HCT116 (cell line): Measurements from ENCODE around the gene AKT3. TPM values are rescaled to one million over a fixed set of nuclear protein-coding genes. Genes with fewer than 3 reads are reported as not detected.

ENCODE experiments used
- ATAC-seq: fragments of 200-7000 bp; cut with Tn5 transposase; 2 replicates; pipeline ENCODE4 v1.9.1; 2020; ENCODE audit warnings: mild to moderate bottlenecking, moderate library complexity
- BruUV-seq: library from RNA; stranded (reverse); fragments of 400-500 nt; replicated peaks from 2 replicates; lab custom pipeline; 2021; lab: Mats Ljungman, UMichigan
- CTCF ChIA-PET: fragments of 300-600 bp; sonication (Branson Sonifier 250); formaldehyde crosslinking; loops from one replicate; lab custom pipeline; 2021; ENCODE audit warnings: antibody characterized with exemption; lab: Charles Lee
- POLR2A ChIA-PET: fragments of 300-600, 350-600 bp; sonication (Branson Sonifier 250); formaldehyde crosslinking; loops from one replicate; lab custom pipeline; 2021; ENCODE audit warnings: antibody characterized with exemption; lab: Charles Lee
- RAD21 ChIA-PET, 2 experiments: fragments of 300-600 bp; sonication (Branson Sonifier 250); formaldehyde crosslinking; loops; one replicate each; lab custom pipeline; 2023; ENCODE audit warnings: low total read pairs in 2 of 2; ENCODE audit not compliant: uncharacterized antibody in 2 of 2, unreplicated experiment in 2 of 2, low non-redundant PET in 1 of 2; lab: Charles Lee
- DNase-seq: peaks from one replicate; pipeline ENCODE4 v3.0.0-alpha.2; 2010; ENCODE audit warnings: low read depth, low spot score
- H2AFZ ChIP-seq: fragments of 200-600 bp; shearing (Covaris generic), sonication (generic); 2 replicates; pipeline ENCODE4 v1.6.1; 2017; ENCODE audit warnings: low read depth, mixed run types, mixed read lengths, antibody characterized with exemption, low read length; ENCODE audit not compliant: poor library complexity, severe bottlenecking
- H3K27ac ChIP-seq: 2 replicates; pipeline ENCODE4 v1.5.1; 2012; ENCODE audit warnings: low read depth, low read length
- H3K27me3 ChIP-seq: fragments of 200-600 bp; sonication (generic); 2 replicates; pipeline ENCODE4 v1.6.1; 2016; ENCODE audit warnings: mixed run types, low read length, mixed read lengths; ENCODE audit not compliant: insufficient read depth
- H3K36me3 ChIP-seq, 2 experiments: fragments of 200-500 bp in 1 of 2; fragments of 200-600 bp in 1 of 2; sonication (Bioruptor generic) in 1 of 2; sonication (generic) in 1 of 2; 2 replicates each; pipeline versions ENCODE4 v1.5.1 to v1.6.1; 2014 to 2016; ENCODE audit warnings: low read length in 2 of 2, inconsistent platforms in 1 of 2, mixed read lengths in 1 of 2, mixed run types in 1 of 2; ENCODE audit not compliant: insufficient read depth in 2 of 2, control insufficient read depth in 1 of 2
- H3K4me1 ChIP-seq, 2 experiments: fragments of 200-600 bp in 1 of 2; sonication (generic) in 1 of 2; 2 replicates each; pipeline versions ENCODE4 v1.5.1 to v1.6.1; 2012 to 2017; ENCODE audit warnings: low read length in 2 of 2, inconsistent platforms in 1 of 2, mild to moderate bottlenecking in 1 of 2, mixed read lengths in 1 of 2, mixed run types in 1 of 2, moderate library complexity in 1 of 2; ENCODE audit not compliant: insufficient read depth in 2 of 2, control insufficient read depth in 1 of 2
- H3K4me2 ChIP-seq: fragments of 200-600 bp; sonication (generic); 2 replicates; pipeline ENCODE4 v1.6.1; 2017; ENCODE audit warnings: mixed run types, low read length, mixed read lengths
- H3K4me3 ChIP-seq, 2 experiments: fragments of 200-600 bp in 1 of 2; sonication (generic) in 1 of 2; replicated peaks in 1 of 2; 2 replicates each; pipeline ENCODE4 v1.5.1; 2011 to 2016; ENCODE audit warnings: low read length in 2 of 2, control low read depth in 1 of 2, low read depth in 1 of 2, mild to moderate bottlenecking in 1 of 2, mixed read lengths in 1 of 2, mixed run types in 1 of 2
- H3K79me2 ChIP-seq: fragments of 200-600 bp; sonication (generic); 2 replicates; pipeline ENCODE4 v1.6.1; 2017; ENCODE audit warnings: mild to moderate bottlenecking, mixed run types, low read length, moderate library complexity, mixed read lengths; ENCODE audit not compliant: insufficient read depth
- H3K9ac ChIP-seq: fragments of 200-600 bp; sonication (generic); 2 replicates; pipeline ENCODE4 v1.6.1; 2016; ENCODE audit warnings: low read length, mixed read lengths
- H3K9me2 ChIP-seq: fragments of 200-600 bp; sonication (generic), shearing (Covaris generic); 2 replicates; pipeline ENCODE4 v1.6.1; 2017; ENCODE audit warnings: mixed run types, mild to moderate bottlenecking, moderate library complexity; ENCODE audit not compliant: insufficient read depth
- H3K9me3 ChIP-seq, 2 experiments: fragments of 200-500 bp in 1 of 2; fragments of 200-600 bp in 1 of 2; sonication (Bioruptor generic) in 1 of 2; sonication (generic) in 1 of 2; 2 replicates each; pipeline ENCODE4 v1.6.1; 2014 to 2017; ENCODE audit warnings: low read length in 2 of 2, mixed read lengths in 2 of 2, inconsistent platforms in 1 of 2, low read depth in 1 of 2, mild to moderate bottlenecking in 1 of 2, mixed run types in 1 of 2, moderate library complexity in 1 of 2; ENCODE audit not compliant: control insufficient read depth in 1 of 2, insufficient read depth in 1 of 2
- H4K20me1 ChIP-seq: fragments of 200-600 bp; sonication (generic), shearing (Covaris generic); 2 replicates; pipeline ENCODE4 v1.6.1; 2017; ENCODE audit warnings: mixed run types, mild to moderate bottlenecking, moderate library complexity; ENCODE audit not compliant: insufficient read depth
- CEBPB ChIP-seq: IDR thresholded peaks from 2 replicates; pipeline ENCODE4 v1.6.1; 2012; ENCODE audit warnings: low read depth
- CTCF ChIP-seq, 3 experiments: fragments of 200-600 bp in 1 of 3; sonication (generic) in 1 of 3; IDR thresholded peaks in 2 of 3; conservative IDR thresholded peaks in 1 of 3; 2 replicates each; pipeline ENCODE4 v1.5.1; 2012 to 2017; ENCODE audit warnings: low read depth in 2 of 3, low read length in 2 of 3, antibody characterized with exemption in 1 of 3, borderline replicate concordance in 1 of 3, control low read depth in 1 of 3, mild to moderate bottlenecking in 1 of 3, mixed read lengths in 1 of 3, mixed run types in 1 of 3, moderate library complexity in 1 of 3; ENCODE audit not compliant: insufficient read depth in 1 of 3
- EGR1 ChIP-seq: IDR thresholded peaks from 2 replicates; pipeline ENCODE4 v1.6.1; 2012; ENCODE audit warnings: low read depth
- ELF1 ChIP-seq: IDR thresholded peaks from 2 replicates; pipeline ENCODE4 v1.6.1; 2012; ENCODE audit warnings: low read depth, borderline replicate concordance
- EZH2 ChIP-seq: fragments of 200-600 bp; sonication (generic); IDR thresholded peaks from 2 replicates; pipeline ENCODE4 v1.6.1; 2017; ENCODE audit warnings: antibody characterized with exemption, mixed run types
- EZH2phosphoT487 ChIP-seq: fragments of 200-600 bp; IDR thresholded peaks from 2 replicates; pipeline ENCODE4 v1.6.1; 2018; ENCODE audit warnings: antibody characterized with exemption, borderline replicate concordance
- FOSL1 ChIP-seq: IDR thresholded peaks from 2 replicates; pipeline ENCODE4 v1.6.1; 2012; ENCODE audit warnings: low read depth
- POLR2A ChIP-seq: IDR thresholded peaks from 2 replicates; pipeline ENCODE4 v1.7.0; 2011; ENCODE audit warnings: borderline replicate concordance; ENCODE audit not compliant: insufficient read depth, insufficient read length; ENCODE audit errors: extremely low read depth
- RAD21 ChIP-seq: IDR thresholded peaks from 2 replicates; pipeline ENCODE4 v1.6.1; 2012; ENCODE audit warnings: low read depth, mild to moderate bottlenecking
- REST ChIP-seq: IDR thresholded peaks from 2 replicates; pipeline ENCODE4 v1.6.1; 2012; ENCODE audit warnings: low read depth
- SIN3A ChIP-seq: IDR thresholded peaks from 2 replicates; pipeline ENCODE4 v1.6.1; 2012; ENCODE audit warnings: low read depth
- SP1 ChIP-seq: IDR thresholded peaks from 2 replicates; pipeline ENCODE4 v1.6.1; 2012; ENCODE audit warnings: low read depth
- SRF ChIP-seq: IDR thresholded peaks from 2 replicates; pipeline ENCODE4 v1.6.1; 2012; ENCODE audit warnings: low read depth
- TCF7L2 ChIP-seq: IDR thresholded peaks from 2 replicates; pipeline ENCODE4 v1.7.0; 2011; ENCODE audit warnings: borderline replicate concordance, inconsistent platforms; ENCODE audit not compliant: insufficient read depth, insufficient read length; ENCODE audit errors: extremely low read depth
- ZFX ChIP-seq: fragments of 450-650 bp; IDR thresholded peaks from 2 replicates; pipeline ENCODE4 v1.6.1; 2017
- ZNF274 ChIP-seq: fragments of 200-500 bp; sonication (Bioruptor generic); IDR thresholded peaks from 2 replicates; pipeline ENCODE4 v1.6.1; 2014; ENCODE audit warnings: mild to moderate bottlenecking, low read depth, low read length, inconsistent platforms
- intact Hi-C: fragments of 100-400 bp; cut with micrococcal nuclease; formaldehyde crosslinking; loops from 2 replicates; pipeline ENCODE4 v1.10.0; 2022
- total RNA-seq: library from RNA; stranded (reverse); gene quantifications from one replicate; pipeline ENCODE4 v1.2.1, GENCODE V29; 2021; ENCODE audit not compliant: unreplicated experiment

AKT3 gene
- total RNA-seq, 1 experiment from 2014 or later: 0.49 TPM

GRCh38 chr1:243896313-243896712, 46.3 kb upstream of the AKT3 start:
- no peak overlapping the region for H3K4me2 ChIP-seq
- ChIA-PET RAD21 (no interaction called here), CTCF (no interaction called here), POLR2A (no interaction called here)
- no peaks in the 10 kb centered on the region for H3K4me1 ChIP-seq
- no TSS peak for BruUV-seq
- no peak overlapping the region for H3K4me3 ChIP-seq
- no peaks in the 10 kb centered on the region for H4K20me1 ChIP-seq
- H3K36me3 ChIP-seq: no peaks in the 10 kb centered on the region
- H3K27me3 ChIP-seq: peaks cover 43% of the 10 kb centered on the region
- DNase-seq (no peak), ATAC-seq (no peak)
- no peaks in the 10 kb centered on the region for H3K9me3 ChIP-seq
- H3K79me2 ChIP-seq: no peaks in the 10 kb centered on the region
- no peaks in the 10 kb centered on the region for H3K9me2 ChIP-seq
- TF ChIP-seq EGR1: no peak
- no peak for TF ChIP-seq EZH2phosphoT487
- no peak for TF ChIP-seq SRF
- TF ChIP-seq CEBPB: no peak
- intact Hi-C loops: no loop called here
- no peak overlapping the region for H2AFZ ChIP-seq
- H3K27ac ChIP-seq: no peak overlapping the region
- H3K9ac ChIP-seq: no peak overlapping the region

- H3K79me2 ChIP-seq: no peaks in the 10 kb centered on the region
- no peak for ATAC-seq
- no peaks in the 10 kb centered on the region for H3K36me3 ChIP-seq
- DNase-seq: no peak
- no peak overlapping the region for H3K4me2 ChIP-seq
- H3K9me3 ChIP-seq: no peaks in the 10 kb centered on the region
- no peak overlapping the region for H2AFZ ChIP-seq
- POLR2A ChIA-PET: no interaction called here
- peaks cover 22% of the 10 kb centered on the region for H3K27me3 ChIP-seq
- BruUV-seq: no TSS peak
- no peak overlapping the region for H3K4me3 ChIP-seq
- TF ChIP-seq REST (no peak), CEBPB (no peak), POLR2A (no peak), SIN3A (no peak), FOSL1 (no peak), ELF1 (no peak), RAD21 (no peak), ZFX (no peak), ZNF274 (no peak), TCF7L2 (no peak), EZH2 (no peak), EGR1 (no peak), SRF (no peak), SP1 (no peak), CTCF (IDR thresholded peaks at IDR 0.05 in 2 of 3, conservative IDR thresholded peaks at IDR 0.05 in 1 of 3; ENCODE audit: borderline replicate concordance in 1 of 3, insufficient read depth in 1 of 3, low read depth in 2 of 3, low read length in 2 of 3) (no peak)
- TF ChIP-seq, all 23 proteins: peak for 0
- Histone ChIP-seq H4K20me1 (no peaks in the 10 kb centered on the region), H3K9ac (no peak overlapping the region), H3K27ac (no peak overlapping the region), H3K9me2 (no peaks in the 10 kb centered on the region), H3K4me1 (no peaks in the 10 kb centered on the region)
- ChIA-PET RAD21 (no interaction called here), CTCF (no interaction called here)
- intact Hi-C loops: no loop called here
These were observed 42.4 kb upstream of the AKT3 start for GRCh38 chr1:243892456-243892855.
